SK-N-SH treated with all-trans-retinoic acid at 6 μM for 48 hours (cell line): ENCODE data around the gene SLC39A5.

Experiments
- ARNTL ChIP-seq: fragments of 450-650 bp; formaldehyde crosslinking; IDR thresholded peaks from 2 replicates; pipeline ENCODE4 v1.5.0; 2020; ENCODE audit warnings: low read depth, mild to moderate bottlenecking, moderate library complexity, borderline replicate concordance
- CREB5 ChIP-seq: fragments of 250-450 bp; sonication (Bioruptor Pico); IDR thresholded peaks from 2 replicates; pipeline ENCODE4 v1.5.1; 2020; ENCODE audit warnings: low read depth, mild to moderate bottlenecking, moderate library complexity
- CSDC2 ChIP-seq: fragments of 250-450 bp; sonication (Bioruptor Pico); IDR thresholded peaks from 2 replicates; pipeline ENCODE4 v1.5.0; 2020; ENCODE audit warnings: mild to moderate bottlenecking, moderate library complexity
- OSR1 ChIP-seq: fragments of 250-450 bp; sonication (Bioruptor Pico); IDR thresholded peaks from 2 replicates; pipeline ENCODE4 v1.8.0; 2022; ENCODE audit warnings: moderate library complexity, mild to moderate bottlenecking, inconsistent platforms
- PATZ1 ChIP-seq: fragments of 250-450 bp; sonication (Bioruptor Pico); IDR thresholded peaks from 2 replicates; pipeline ENCODE4 v1.8.0; 2020; ENCODE audit warnings: mild to moderate bottlenecking, moderate library complexity, borderline replicate concordance
- RARB ChIP-seq: fragments of 250-450 bp; sonication (Bioruptor Pico); IDR thresholded peaks from 2 replicates; pipeline ENCODE4 v1.8.0; 2021; ENCODE audit warnings: mild to moderate bottlenecking, moderate library complexity
- TCF4 ChIP-seq: fragments of 250-450 bp; sonication (Bioruptor Pico); IDR thresholded peaks from 2 replicates; pipeline ENCODE4 v1.8.0; 2021; ENCODE audit warnings: mild to moderate bottlenecking, moderate library complexity, borderline replicate concordance
- TOX ChIP-seq: fragments of 250-450 bp; sonication (Bioruptor Pico); IDR thresholded peaks from 2 replicates; pipeline ENCODE4 v1.8.0; 2021; ENCODE audit warnings: mild to moderate bottlenecking, moderate library complexity, borderline replicate concordance
- TSHZ2 ChIP-seq: fragments of 250-450 bp; sonication (Bioruptor Pico); IDR thresholded peaks from 2 replicates; pipeline ENCODE4 v1.5.0; 2020; ENCODE audit warnings: mild to moderate bottlenecking, moderate library complexity
- ZC3H10 ChIP-seq: fragments of 250-450 bp; sonication (Bioruptor Pico); IDR thresholded peaks from 2 replicates; pipeline ENCODE4 v1.5.1; 2021; ENCODE audit warnings: mild to moderate bottlenecking, moderate library complexity
- ZNF70 ChIP-seq: fragments of 450-650 bp; formaldehyde crosslinking; IDR thresholded peaks from 2 replicates; pipeline ENCODE4 v1.5.0; 2020; ENCODE audit warnings: mild to moderate bottlenecking, moderate library complexity
- ZNF8 ChIP-seq: fragments of 450-650 bp; formaldehyde crosslinking; IDR thresholded peaks from 2 replicates; pipeline ENCODE4 v1.5.0; 2020; ENCODE audit warnings: mild to moderate bottlenecking, moderate library complexity

GRCh38 chr12:56205445-56205844 is 24.4 kb upstream of the SLC39A5 start:
- no peak for TF ChIP-seq PATZ1
- no peak for TF ChIP-seq TCF4 (CRISPR knock-in tag)
- no peak for TF ChIP-seq CSDC2 (CRISPR knock-in tag)
- TF ChIP-seq ZC3H10 (CRISPR knock-in tag), result no peak
- TF ChIP-seq RARB, result no peak
- no peak for TF ChIP-seq CREB5
- no peak for TF ChIP-seq ZNF8 (CRISPR knock-in tag)
- TF ChIP-seq TOX (CRISPR knock-in tag), result no peak
- no peak for TF ChIP-seq OSR1 (CRISPR knock-in tag)
- no peak for TF ChIP-seq ARNTL (CRISPR knock-in tag)
- no peak for TF ChIP-seq ZNF70 (CRISPR knock-in tag)
- TF ChIP-seq TSHZ2 (CRISPR knock-in tag), result no peak
